ENCODE measurements around the gene CEP83.
"Not testable (repeated sequence)": the region's sequence is repeated elsewhere in the genome, so short reads cannot be mapped to it uniquely, and the experiment has no call there.

Gene CEP83

GRCh38 chr12:94320109-94320508 lies 139.6 kb downstream of the CEP83 start:
- no peak for DNase-seq (ENCODE audit: low read depth, low spot score)
- no peak overlapping the region for H3K4me3 ChIP-seq (ENCODE audit: low read length)

GRCh38 chr12:94318181-94318580 lies 141.5 kb downstream of the CEP83 start:
- DNase-seq (ENCODE audit: low read depth, low spot score), result no peak
- H3K4me3 ChIP-seq (ENCODE audit: low read length), result no peak overlapping the region

GRCh38 chr12:94316600-94316999 lies 143.1 kb downstream of the CEP83 start:
- not testable (repeated sequence) for H3K4me3 ChIP-seq (ENCODE audit: low read length); DNase-seq (ENCODE audit: low read depth, low spot score)

- H3K4me3 ChIP-seq (ENCODE audit: low read length), result no peak overlapping the region
- DNase-seq (ENCODE audit: low read depth, low spot score), result no peak
Observed at GRCh38 chr12:94312378-94312777, 147.3 kb downstream of the CEP83 start.

- no peak for DNase-seq (ENCODE audit: low read depth, low spot score)
- H3K4me3 ChIP-seq (ENCODE audit: low read length), result no peak overlapping the region
Observed at GRCh38 chr12:94309373-94309772, 150.3 kb downstream of the CEP83 start.

GRCh38 chr12:94308612-94309011 lies 151.1 kb downstream of the CEP83 start:
- DNase-seq (ENCODE audit: low read depth, low spot score), result no peak

GRCh38 chr12:94305130-94305957 lies 154.3 kb downstream of the CEP83 start:
- no peak for DNase-seq (ENCODE audit: low read depth, low spot score)

More at GRCh38 chr12:94308612-94309011, 151.1 kb downstream of the CEP83 start:
- H3K4me3 ChIP-seq (ENCODE audit: low read length), result no peak overlapping the region

GRCh38 chr12:94304566-94305061 lies 155.1 kb downstream of the CEP83 start:
- H3K4me3 ChIP-seq (ENCODE audit: low read length), result no peak overlapping the region
- no peak for DNase-seq (ENCODE audit: low read depth, low spot score)

More at GRCh38 chr12:94305130-94305957, 154.3 kb downstream of the CEP83 start:
- no peak overlapping the region for H3K4me3 ChIP-seq (ENCODE audit: low read length)

GRCh38 chr12:94304012-94304411 lies 155.7 kb downstream of the CEP83 start:
- no peak overlapping the region for H3K4me3 ChIP-seq (ENCODE audit: low read length)
- no peak for DNase-seq (ENCODE audit: low read depth, low spot score)

GRCh38 chr12:94299846-94300245 lies 159.8 kb downstream of the CEP83 start:
- DNase-seq (ENCODE audit: low read depth, low spot score), result no peak
- H3K4me3 ChIP-seq (ENCODE audit: low read length), result no peak overlapping the region

GRCh38 chr12:94297876-94298505 lies 161.7 kb downstream of the CEP83 start:
- no peak overlapping the region for H3K4me3 ChIP-seq (ENCODE audit: low read length)
- DNase-seq (ENCODE audit: low read depth, low spot score), result no peak

GRCh38 chr12:94297096-94297699 lies 162.5 kb downstream of the CEP83 start:
- no peak overlapping the region for H3K4me3 ChIP-seq (ENCODE audit: low read length)
- DNase-seq (ENCODE audit: low read depth, low spot score), result no peak

- DNase-seq (ENCODE audit: low read depth, low spot score), result no peak
- no peak overlapping the region for H3K4me3 ChIP-seq (ENCODE audit: low read length)
Observed at GRCh38 chr12:94290353-94290752, 169.3 kb downstream of the CEP83 start.

- H3K4me3 ChIP-seq (ENCODE audit: low read length), result no peak overlapping the region
- DNase-seq (ENCODE audit: low read depth, low spot score), result no peak
Observed at GRCh38 chr12:94289461-94290312, 170.0 kb downstream of the CEP83 start.

- no peak for DNase-seq (ENCODE audit: low read depth, low spot score)
- no peak overlapping the region for H3K4me3 ChIP-seq (ENCODE audit: low read length)
Observed at GRCh38 chr12:94287245-94287628, 172.4 kb downstream of the CEP83 start.

- H3K4me3 ChIP-seq (ENCODE audit: low read length), result no peak overlapping the region
- no peak for DNase-seq (ENCODE audit: low read depth, low spot score)
Observed at GRCh38 chr12:94286583-94287244, 173.0 kb downstream of the CEP83 start.

GRCh38 chr12:94285943-94286582 lies 173.6 kb downstream of the CEP83 start:
- no peak overlapping the region for H3K4me3 ChIP-seq (ENCODE audit: low read length)
- DNase-seq (ENCODE audit: low read depth, low spot score), result no peak

GRCh38 chr12:94284859-94285258 lies 174.8 kb downstream of the CEP83 start:
- H3K4me3 ChIP-seq (ENCODE audit: low read length), result no peak overlapping the region
- DNase-seq (ENCODE audit: low read depth, low spot score), result no peak
